HG03139 (cell line): Measurements from ENCODE around the gene LEMD1.
"Not testable (repeated sequence)": the region's sequence is repeated elsewhere in the genome, so short reads cannot be mapped to it uniquely, and the experiment has no call there.

ENCODE experiments used
- ATAC-seq: cut with Tn5 transposase; IDR thresholded peaks from one replicate; pipeline ENCODE4 v1.9.1; 2021; ENCODE audit not compliant: unreplicated experiment

LEMD1 gene

GRCh38 chr1:205447457-205448341 is 25.8 kb upstream of the LEMD1 start:
- no peak for ATAC-seq

- ATAC-seq: no peak
These were observed 25.0 kb upstream of the LEMD1 start for GRCh38 chr1:205446828-205447227.

GRCh38 chr1:205445646-205445935 is 23.7 kb upstream of the LEMD1 start:
- no peak for ATAC-seq

- no peak for ATAC-seq
These were observed 23.2 kb upstream of the LEMD1 start for GRCh38 chr1:205444931-205445645.

GRCh38 chr1:205444300-205444930 is 22.6 kb upstream of the LEMD1 start:
- no peak for ATAC-seq

GRCh38 chr1:205443585-205444299 is 21.9 kb upstream of the LEMD1 start:
- no peak for ATAC-seq

- no peak for ATAC-seq
These were observed 20.3 kb upstream of the LEMD1 start for GRCh38 chr1:205442051-205442725.

GRCh38 chr1:205441716-205442050 is 19.8 kb upstream of the LEMD1 start:
- no peak for ATAC-seq

GRCh38 chr1:205441318-205441633 is 19.4 kb upstream of the LEMD1 start:
- no peak for ATAC-seq

- ATAC-seq: peak; percentile 69
These were observed 18.8 kb upstream of the LEMD1 start for GRCh38 chr1:205440476-205441317.

- ATAC-seq: no peak
These were observed 18.2 kb upstream of the LEMD1 start for GRCh38 chr1:205440121-205440475.

- ATAC-seq: no peak
These were observed 16.6 kb upstream of the LEMD1 start for GRCh38 chr1:205438213-205439158.

GRCh38 chr1:205437570-205437969 is 15.7 kb upstream of the LEMD1 start:
- no peak for ATAC-seq

- no peak for ATAC-seq
These were observed 15.0 kb upstream of the LEMD1 start for GRCh38 chr1:205436776-205437410.

GRCh38 chr1:205435578-205436573 is 14.0 kb upstream of the LEMD1 start:
- ATAC-seq: no peak

GRCh38 chr1:205434738-205435137 is 12.9 kb upstream of the LEMD1 start:
- ATAC-seq: no peak

GRCh38 chr1:205432692-205433091 is 10.8 kb upstream of the LEMD1 start:
- ATAC-seq: not testable (repeated sequence)
